HG03575 (cell line): ENCODE data around the gene TMEM52B.
"Not testable (repeated sequence)": the region's sequence is repeated elsewhere in the genome, so short reads cannot be mapped to it uniquely, and the experiment has no call there.

ENCODE experiments used
- ATAC-seq: cut with Tn5 transposase; IDR thresholded peaks from one replicate; pipeline ENCODE4 v1.9.1; 2021; ENCODE audit not compliant: unreplicated experiment, insufficient number of reproducible peaks, low FRiP score; ENCODE audit errors: extremely low read depth

The TMEM52B gene

GRCh38 chr12:10205220-10205807 lies 26.5 kb downstream of the TMEM52B start:
- no peak for ATAC-seq

DNA sequence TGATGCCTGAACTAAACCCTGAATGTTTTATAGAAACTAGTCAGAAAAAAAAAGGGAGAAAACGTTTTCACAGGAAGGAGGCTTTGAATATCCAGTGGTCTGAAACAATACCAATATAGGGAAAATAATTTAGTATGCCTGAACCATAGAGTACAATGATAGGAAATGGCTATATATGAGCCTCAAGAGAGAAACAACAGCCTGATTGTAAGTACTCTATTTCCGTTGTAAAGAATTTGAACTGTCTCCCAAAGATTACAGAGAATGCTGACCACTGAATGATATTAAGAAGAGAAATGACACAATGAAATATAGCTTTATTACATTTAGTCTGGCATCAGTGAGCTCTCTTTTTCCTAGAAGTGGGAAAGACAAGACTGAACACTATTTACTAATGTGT lies 28.3 kb downstream of the TMEM52B start:
- no peak for ATAC-seq

DNA sequence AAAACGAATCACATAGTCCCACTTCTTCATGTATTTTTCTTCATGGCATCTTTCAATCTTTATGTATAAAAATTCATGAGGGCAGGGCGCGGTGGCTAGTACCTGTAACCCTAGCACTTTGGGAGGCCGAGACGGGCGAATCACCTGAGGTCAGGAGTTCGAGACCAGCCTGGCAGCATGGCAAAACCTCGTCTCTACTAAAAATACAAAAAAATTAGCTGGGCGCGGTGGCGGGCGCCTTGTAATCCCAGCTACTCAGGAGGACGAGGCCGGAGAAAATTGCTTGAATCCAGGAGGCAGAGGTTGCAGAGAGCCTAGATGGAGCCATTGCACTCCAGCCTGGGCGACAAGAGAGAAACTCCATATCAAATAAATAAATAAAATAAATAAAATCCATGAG lies 31.4 kb downstream of the TMEM52B start:
- no peak for ATAC-seq

DNA sequence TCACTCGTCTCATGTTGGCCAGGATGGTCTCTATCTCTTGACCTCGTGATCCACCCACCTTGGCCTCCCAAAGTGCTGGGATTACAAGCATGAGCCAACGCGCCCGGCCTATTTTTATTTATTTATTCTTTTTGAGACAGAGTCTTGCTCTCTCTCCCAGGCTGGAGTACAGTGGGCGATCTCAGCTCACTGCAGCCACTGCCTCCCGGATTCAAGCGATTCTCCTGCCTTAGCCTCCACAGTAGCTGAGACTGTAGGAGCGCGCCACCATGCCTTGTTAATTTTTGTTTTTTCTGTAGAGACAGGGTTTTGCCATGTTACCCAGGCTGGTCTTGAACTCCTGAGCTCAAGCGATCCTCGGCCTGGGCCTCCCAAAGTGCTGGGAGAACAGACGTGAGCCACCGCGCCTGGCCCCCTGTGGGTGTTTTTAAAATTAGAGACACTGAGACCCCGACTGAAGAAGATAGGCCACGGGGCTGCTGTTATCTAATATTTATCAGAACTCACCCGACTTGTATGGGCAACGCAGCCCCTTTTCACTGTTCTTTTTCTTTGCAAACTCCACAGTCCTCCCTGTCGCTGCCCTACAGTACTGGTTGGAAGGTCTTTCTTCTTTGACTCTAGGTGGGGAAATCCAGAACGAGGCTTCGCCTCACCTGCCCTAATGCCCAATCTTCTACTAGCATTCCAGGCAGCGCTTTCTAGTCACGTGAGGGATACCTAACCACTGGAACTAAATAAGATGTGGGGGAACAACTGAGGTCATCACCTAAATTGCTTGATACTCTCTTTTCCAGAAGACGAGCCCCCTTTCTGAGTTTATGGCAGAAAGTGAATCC lies 32.5 kb downstream of the TMEM52B start:
- ATAC-seq, result no peak

DNA sequence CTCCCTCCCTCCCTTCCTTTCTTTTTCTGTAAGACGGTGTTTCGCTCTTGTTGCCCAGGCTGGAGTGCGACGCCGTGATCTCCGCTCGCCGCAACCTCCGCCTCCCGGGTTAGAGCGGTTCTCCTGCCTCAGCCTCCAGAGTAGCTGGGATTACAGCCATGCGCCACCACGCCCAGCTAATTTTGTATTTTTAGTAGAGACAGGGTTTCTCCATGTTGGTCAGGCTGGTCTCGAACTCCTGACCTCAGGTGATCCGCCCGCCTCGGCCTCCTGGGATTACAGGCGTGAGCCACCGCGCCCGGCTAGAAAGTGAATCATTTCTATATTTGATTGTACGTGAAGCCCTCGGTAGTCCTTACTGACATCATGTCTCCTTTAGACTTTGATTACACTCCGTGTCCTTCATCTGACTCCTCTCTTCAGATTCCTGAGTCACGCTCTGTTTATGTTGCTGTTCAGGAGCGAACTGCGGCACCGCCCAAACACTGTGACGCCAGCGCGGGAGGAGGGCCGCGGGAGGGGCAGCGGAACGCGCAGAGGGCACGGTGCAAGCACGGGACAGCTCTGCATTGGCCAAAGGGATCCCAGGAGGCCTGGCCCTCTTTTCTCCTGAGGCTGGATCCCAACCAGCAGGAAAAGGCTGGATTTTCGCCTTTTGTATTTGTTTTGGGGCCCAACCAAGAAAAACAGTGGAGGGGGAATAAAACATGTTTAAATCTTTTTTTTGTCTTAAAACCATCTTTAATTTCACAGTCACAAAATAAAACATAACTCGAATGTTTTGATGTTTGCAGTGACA lies 33.3 kb downstream of the TMEM52B start:
- no peak for ATAC-seq

DNA sequence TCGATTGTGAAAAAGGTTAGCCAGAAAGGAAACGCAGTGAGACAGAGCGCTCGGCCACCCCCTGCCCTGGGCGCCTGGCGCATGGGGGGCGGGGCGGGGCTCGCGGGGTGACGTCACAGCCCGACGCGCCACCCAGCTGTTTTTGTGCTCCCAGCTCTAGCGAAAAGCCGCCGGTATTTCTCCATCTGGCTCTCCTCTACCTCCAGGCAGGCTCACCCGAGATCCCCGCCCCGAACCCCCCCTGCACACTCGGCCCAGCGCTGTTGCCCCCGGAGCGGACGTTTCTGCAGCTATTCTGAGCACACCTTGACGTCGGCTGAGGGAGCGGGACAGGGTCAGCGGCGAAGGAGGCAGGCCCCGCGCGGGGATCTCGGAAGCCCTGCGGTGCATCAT lies 33.9 kb downstream of the TMEM52B start, which contains the start of gene GABARAPL1:
Gene GABARAPL1, plus strand, starts transcription at position 139 of the 393 bp plus-strand sequence. Its CDS starts 253 bp downstream, at position 392.
- no peak for ATAC-seq

GRCh38 chr12:10213168-10214135 lies 34.6 kb downstream of the TMEM52B start:
- no peak for ATAC-seq

DNA sequence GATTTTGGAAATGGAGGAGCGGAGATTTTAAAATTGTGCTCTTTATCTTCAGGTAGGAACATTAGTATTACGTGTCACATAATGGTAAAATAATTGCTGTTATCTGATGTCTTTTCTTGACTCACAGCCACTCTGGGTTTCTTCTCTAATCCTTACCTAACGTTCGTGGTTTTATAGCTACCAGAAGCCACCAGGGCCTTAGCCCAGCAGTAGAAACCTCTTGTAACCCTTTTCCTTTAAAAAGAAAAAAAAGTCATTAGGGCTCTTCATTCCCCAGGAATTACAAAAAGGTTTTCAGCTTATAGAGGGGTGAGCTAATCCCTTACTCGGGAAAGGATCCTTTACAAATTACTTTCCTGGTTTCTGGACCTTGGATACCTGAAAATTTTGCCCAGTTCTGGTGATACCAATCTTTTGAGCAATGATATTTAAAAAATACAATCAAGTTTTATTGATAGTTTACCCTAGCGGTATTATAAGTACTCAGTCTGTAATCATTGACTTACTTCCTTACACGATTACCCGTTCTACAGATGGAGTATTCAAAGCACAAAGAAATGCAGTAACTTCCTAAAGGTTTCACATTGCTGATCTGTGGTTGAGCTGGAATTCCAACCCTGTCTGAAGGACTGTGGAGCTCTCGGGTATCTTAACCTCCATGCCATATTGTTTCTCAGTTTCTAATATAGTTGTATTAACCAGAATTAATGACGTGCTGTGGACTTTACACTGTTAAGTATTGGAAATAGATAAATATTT lies 35.5 kb downstream of the TMEM52B start:
- no peak for ATAC-seq

DNA sequence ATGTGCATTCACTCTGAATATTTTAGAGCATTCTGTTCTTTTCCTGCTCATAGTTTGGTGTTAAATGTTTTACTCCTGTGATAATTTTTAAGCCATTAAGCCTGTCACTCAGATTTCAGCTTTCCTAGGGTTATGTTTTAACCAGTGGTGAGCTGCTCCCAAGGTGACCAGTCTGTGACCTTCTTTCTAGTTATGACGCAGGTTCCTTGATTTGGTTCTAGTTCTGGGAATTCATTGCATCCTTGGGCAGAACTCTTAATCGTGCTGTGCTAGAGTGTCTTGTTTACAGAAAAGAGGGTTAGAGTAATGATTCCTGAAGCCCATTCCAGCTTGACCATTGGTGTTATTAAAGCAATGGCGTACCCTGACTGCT lies 36.0 kb downstream of the TMEM52B start:
- ATAC-seq, result no peak

- no peak for ATAC-seq
These were observed 36.6 kb downstream of the TMEM52B start for GRCh38 chr12:10215436-10215835.

DNA sequence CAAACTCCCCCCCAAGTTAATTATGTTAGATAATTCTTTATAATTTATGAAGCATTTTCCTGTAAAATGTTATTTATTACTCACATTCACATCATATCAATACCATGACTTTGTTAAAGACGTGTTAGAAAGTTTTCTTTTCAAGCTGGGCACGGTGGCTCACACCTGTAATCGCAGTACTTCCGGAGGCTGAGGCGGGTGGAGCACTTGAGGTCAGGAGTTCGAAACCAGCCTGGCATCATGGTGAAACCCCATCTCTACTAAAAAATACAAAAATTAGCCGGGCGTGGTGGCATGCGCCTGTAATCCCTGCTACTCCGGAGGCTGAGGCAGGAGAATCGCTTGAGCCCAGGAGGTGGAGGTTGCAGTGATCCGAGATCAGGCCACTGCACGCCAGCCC lies 37.1 kb downstream of the TMEM52B start:
- not testable (repeated sequence) for ATAC-seq

GRCh38 chr12:10218021-10218420 lies 39.2 kb downstream of the TMEM52B start:
- ATAC-seq, result no peak

DNA sequence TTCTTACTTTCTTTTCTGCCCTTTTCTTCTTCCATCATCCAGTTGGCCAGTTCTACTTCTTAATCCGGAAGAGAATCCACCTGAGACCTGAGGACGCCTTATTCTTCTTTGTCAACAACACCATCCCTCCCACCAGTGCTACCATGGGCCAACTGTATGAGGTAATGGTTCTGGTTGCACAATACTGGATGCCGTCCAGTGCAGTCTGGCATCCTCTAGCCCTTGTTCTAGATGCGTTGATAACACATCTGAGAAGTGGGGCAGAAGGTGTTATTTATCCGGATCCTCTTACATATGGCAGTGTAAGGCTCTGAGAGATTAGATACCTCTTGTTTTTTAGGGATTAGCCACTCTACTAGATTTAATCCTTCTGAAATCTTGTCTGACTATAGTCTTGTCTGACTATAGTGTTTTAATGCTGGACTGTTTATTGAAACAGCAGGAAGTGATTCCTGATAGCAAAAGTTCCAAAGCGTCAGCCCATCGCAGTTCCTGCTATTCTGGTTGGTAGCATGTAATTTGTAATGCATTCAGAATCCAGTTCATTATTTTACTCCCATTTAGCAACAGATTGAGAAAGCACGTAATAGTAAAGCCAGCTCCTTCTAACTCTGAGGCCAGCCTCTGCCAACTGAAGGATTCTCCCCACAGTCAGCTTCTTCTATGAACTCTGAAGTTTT lies 41.7 kb downstream of the TMEM52B start:
- ATAC-seq, result no peak

DNA sequence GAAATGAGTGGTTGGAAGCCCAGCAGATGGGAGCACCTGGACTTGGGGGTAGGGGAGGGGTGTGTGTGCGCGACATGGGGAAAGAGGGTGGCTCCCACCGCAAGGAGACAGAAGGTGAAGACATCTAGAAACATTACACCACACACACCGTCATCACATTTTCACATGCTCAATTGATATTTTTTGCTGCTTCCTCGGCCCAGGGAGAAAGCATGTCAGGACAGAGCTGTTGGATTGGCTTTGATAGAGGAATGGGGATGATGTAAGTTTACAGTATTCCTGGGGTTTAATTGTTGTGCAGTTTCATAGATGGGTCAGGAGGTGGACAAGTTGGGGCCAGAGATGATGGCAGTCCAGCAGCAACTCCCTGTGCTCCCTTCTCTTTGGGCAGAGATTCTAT lies 43.0 kb downstream of the TMEM52B start:
- no peak for ATAC-seq

- no peak for ATAC-seq
These were observed 44.4 kb downstream of the TMEM52B start for GRCh38 chr12:10223208-10223607.

GRCh38 chr12:10225426-10225825 lies 46.6 kb downstream of the TMEM52B start:
- ATAC-seq, result not testable (repeated sequence)

DNA sequence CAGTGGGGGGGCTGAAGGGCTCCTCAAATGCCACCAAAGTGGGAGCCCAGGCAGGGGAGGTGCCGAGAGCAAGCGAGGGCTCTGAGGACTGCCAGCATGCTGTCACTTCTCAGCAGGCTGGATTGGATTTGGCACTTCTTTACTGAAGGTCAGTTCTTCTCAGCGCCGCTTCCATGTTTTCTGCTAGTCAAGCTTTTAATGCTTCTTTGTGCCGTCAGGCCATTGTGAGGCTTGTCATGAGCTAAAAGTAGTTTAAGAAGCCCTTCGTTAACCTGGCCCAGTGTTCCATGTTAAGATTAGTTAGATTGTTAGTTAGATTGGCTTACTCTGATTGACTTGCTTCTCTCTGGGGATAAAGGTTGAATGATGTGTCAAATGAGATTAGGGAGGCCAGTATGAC lies 47.3 kb downstream of the TMEM52B start:
- no peak for ATAC-seq

DNA sequence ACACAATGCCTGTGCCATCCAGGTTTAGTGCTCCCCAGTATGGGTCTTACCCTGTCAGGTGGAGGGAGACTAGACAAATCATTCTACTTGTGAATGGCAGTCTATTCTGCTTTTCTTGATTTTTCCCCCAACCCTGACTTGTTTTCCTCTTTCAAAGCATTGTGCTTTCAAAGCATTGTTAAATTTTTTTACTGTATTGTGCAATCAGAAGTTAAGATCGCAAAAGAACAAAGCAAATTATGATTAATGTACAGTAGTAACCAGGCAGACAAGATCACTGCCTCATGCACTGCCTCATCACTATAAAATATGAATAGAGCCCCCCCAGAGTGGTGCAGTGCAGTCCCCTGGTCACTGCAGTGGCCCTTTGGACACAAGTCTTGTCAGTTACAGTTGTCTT lies 47.9 kb downstream of the TMEM52B start:
- ATAC-seq, result no peak
